ENCODE measurements around the gene DCST2.

Gene DCST2

GRCh38 chr1:155048449-155049334 lies 15.1 kb upstream of the DCST2 start:
- DNase-seq = no peak

- peak; percentile 32 for DNase-seq
Observed at GRCh38 chr1:155044812-155045657, 11.5 kb upstream of the DCST2 start.

- DNase-seq = no peak
Observed at GRCh38 chr1:155044365-155044764, 10.8 kb upstream of the DCST2 start.

- no peak for DNase-seq
Observed at GRCh38 chr1:155043793-155044192, 10.2 kb upstream of the DCST2 start.

GRCh38 chr1:155043301-155043702 lies 9.7 kb upstream of the DCST2 start:
- DNase-seq = no peak

- DNase-seq = no peak
Observed at GRCh38 chr1:155042789-155043188, 9.2 kb upstream of the DCST2 start.

GRCh38 chr1:155040358-155041093 lies 6.9 kb upstream of the DCST2 start:
- DNase-seq = no peak

GRCh38 chr1:155039308-155039669 lies 5.7 kb upstream of the DCST2 start:
- DNase-seq = no peak

- no peak for DNase-seq
Observed at GRCh38 chr1:155038602-155039307, 5.2 kb upstream of the DCST2 start.

- DNase-seq = no peak
Observed at GRCh38 chr1:155037851-155038441, 4.4 kb upstream of the DCST2 start.

GRCh38 chr1:155037043-155037442 lies 3.5 kb upstream of the DCST2 start:
- DNase-seq = no peak

GRCh38 chr1:155035936-155036335 lies 2.4 kb upstream of the DCST2 start:
- DNase-seq = no peak

GRCh38 chr1:155034318-155035208 lies 982 bp upstream of the DCST2 start:
- DNase-seq = no peak

- no peak for DNase-seq
Observed at GRCh38 chr1:155032886-155033285, 695 bp downstream of the DCST2 start.

- DNase-seq = no peak
Observed at GRCh38 chr1:155030899-155031298, 2.7 kb downstream of the DCST2 start.

- no peak for DNase-seq
Observed at GRCh38 chr1:155030243-155030795, 3.3 kb downstream of the DCST2 start.

- DNase-seq = no peak
Observed at GRCh38 chr1:155029513-155030242, 3.9 kb downstream of the DCST2 start.

GRCh38 chr1:155026588-155026987 lies 7.0 kb downstream of the DCST2 start:
- no peak for DNase-seq

- no peak for DNase-seq
Observed at GRCh38 chr1:155026154-155026553, 7.4 kb downstream of the DCST2 start.

- no peak for DNase-seq
Observed at GRCh38 chr1:155024315-155024714, 9.3 kb downstream of the DCST2 start.
